Stimulated activated CD8-positive, alpha-beta memory T cell treated with anti-CD3 and anti-CD28 coated beads, Interleukin-7, amount 100 ng/mL, for 48 hours (primary cell): ENCODE data around the gene NPM3.

Experiments used
- DNase-seq, 2 donors: peaks; one replicate each; pipeline ENCODE4 v3.0.0-alpha.2; 2020; ENCODE audit warnings: low read depth in 1 of 2; ENCODE audit errors: extremely low read depth in 1 of 2

The NPM3 gene, protein sequence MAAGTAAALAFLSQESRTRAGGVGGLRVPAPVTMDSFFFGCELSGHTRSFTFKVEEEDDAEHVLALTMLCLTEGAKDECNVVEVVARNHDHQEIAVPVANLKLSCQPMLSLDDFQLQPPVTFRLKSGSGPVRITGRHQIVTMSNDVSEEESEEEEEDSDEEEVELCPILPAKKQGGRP

DNA sequence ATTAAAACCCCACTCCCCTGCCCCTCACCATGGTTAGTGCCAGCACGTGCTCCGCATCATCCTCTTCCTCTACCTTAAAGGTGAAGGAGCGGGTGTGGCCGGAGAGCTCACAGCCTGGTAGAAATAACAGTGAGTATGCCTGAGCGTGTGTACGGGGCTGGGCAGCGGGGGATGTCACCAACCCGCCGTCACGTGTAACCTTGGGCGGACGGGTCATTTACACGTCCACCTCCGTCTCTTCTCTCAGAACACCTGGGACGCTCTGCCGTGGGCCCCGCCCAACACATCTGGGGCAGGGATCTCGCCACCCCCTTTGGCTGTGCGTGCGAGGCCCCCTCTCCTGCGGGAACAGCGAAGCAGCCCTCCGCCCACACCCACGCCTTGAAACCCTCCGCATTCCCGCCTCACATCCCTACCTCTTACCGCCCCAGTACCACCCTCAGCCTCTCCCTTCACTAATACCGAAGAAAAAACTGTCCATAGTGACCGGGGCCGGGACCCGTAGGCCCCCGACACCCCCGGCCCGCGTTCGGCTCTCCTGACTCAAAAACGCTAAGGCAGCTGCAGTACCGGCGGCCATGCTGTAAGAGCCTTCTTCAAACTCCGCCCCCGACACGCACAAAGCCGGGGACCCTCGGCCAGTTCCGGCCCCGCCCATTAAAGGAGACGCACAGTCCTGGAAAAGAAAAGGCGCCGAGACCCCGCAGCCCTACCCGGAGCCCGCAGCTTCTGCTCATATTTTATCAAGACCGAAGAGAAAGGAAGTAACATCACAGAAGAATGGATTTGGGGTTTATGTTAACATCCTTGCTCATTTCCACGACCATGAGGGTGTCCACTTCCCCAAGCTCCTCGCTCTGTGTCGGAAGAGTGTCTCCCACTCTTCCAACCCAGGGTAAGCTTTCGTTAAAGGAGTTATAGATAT lies at the start of gene NPM3:
NPM3 (minus strand) TSS at position 636 of the 925 bp plus-strand sequence; CDS start at position 580, 56 bp downstream.
- peak; percentile 60 to 89 for DNase-seq

DNA sequence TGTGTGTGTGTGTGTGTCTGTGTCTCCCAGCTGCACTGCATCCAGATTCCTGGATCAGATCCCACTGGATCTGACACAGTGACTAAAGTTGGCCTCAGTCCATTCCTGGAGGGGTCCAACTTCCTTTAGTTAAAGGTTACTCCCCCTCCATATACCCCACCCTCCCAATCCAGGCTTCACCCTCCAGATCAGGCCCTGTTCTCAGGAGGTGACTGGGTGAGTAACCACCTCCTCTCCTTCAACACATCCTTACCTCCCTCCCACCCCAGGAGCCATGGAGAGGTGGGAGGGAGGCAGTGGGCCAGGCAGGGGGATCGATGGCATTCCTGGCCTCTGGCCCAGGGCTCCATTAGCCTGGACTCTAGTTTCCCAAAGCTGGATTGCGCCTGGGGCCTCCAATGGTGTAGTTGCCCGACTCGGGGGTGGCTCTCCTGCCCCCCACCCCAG lies 49.1 kb upstream of the NPM3 start:
- no peak for DNase-seq

DNA sequence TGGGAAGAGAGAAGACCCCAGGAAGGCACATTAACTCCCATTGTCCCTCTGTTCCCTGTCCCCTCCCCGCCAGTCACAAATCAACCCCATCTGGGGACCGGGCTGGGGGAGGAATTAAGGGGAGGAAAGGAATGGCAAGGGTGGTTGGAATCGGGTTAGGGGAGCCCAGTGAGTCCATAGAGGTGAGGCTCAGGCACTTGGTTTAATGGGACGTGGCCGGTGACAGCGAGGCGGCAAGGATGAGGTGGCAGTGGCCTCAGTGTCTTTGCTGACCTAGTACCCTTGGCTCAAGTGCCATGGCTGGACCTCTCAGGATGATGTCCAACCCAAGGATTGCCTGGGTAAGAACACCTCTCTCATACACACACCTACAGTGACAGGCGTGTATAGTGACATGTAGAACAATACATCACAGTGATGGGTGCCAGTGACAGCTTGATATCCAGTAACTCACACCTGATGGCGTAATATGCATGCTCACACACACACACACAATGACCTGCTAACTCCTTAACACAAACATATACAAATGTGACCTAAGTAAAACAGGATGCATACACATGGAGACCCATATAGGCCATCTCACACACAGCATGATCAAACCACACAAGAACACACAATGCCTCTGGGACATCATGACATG lies 48.0 kb upstream of the NPM3 start:
- DNase-seq, result no peak

DNA sequence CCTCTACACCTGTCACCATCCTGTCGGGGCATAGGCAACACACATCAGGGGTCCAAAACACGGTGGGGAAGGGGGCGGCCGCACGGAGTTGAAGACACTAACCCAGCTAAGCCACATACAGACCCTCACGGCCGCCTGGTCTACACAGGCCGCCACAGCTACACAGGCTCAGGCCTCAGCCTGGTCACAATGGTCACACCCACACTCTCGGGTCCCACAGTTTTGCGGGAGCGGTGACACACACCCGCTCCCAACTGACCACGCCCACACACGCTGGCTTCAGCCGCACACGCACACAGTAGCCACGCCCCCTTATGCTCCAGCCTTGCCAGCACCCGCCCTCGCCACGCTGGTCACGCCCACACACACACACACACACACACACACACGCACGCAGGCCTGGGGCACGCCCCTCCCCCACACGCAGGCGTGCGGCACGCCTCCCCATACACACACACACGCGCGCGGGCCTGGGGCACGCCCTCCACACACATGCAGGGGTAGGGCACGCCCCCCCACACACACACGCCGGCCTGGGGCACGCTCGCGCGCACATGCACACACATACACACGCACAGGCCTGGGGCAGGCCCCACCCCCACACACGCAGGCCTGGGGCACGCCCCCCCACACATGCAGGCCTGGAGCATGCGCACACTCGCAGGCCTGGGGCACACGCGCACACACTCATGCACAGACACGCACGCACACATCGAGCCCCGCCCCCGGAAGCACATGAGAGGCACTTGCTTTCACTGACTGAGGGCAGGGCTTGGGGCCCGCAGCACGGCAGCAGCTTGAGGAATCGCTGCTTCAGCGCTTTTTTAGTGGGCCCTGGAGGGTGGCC lies 47.3 kb upstream of the NPM3 start:
- peak; percentile 71 to 86 for DNase-seq

DNA sequence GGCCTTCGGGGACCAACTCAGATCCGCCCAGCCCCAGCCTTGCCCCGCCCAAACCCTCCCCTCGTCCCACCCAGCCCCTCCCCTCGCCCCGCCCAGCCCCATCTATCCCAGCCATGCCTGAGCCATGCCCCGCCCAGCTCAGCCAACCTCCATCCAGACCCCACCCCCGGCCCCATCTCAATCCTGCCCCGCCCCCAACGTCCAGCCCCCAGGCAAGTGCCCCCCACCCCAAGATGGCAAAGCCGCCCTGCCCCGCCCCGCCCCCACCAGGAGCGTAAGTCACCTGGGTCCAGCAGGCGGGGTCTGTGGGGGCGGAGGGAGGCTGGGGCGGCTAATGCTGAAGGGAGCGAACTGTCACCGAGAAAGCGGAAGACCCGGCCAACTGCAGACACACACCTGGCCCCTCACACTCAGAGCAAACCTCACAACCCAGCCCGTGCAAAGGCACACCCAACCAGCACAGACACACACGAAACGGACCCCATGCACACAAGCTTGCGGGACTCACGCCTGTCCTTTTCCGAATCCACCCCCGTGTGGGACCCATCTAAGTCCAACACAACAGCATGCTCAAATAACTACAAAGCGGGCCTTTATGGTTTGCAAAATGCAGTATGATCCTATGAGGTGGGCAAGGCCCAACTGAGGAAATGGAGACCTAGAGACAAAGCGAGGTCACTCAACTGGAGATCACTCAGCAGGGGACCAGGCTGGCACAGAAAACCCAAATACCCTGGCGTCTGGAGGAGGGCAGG lies 46.5 kb upstream of the NPM3 start:
- no peak for DNase-seq

DNA sequence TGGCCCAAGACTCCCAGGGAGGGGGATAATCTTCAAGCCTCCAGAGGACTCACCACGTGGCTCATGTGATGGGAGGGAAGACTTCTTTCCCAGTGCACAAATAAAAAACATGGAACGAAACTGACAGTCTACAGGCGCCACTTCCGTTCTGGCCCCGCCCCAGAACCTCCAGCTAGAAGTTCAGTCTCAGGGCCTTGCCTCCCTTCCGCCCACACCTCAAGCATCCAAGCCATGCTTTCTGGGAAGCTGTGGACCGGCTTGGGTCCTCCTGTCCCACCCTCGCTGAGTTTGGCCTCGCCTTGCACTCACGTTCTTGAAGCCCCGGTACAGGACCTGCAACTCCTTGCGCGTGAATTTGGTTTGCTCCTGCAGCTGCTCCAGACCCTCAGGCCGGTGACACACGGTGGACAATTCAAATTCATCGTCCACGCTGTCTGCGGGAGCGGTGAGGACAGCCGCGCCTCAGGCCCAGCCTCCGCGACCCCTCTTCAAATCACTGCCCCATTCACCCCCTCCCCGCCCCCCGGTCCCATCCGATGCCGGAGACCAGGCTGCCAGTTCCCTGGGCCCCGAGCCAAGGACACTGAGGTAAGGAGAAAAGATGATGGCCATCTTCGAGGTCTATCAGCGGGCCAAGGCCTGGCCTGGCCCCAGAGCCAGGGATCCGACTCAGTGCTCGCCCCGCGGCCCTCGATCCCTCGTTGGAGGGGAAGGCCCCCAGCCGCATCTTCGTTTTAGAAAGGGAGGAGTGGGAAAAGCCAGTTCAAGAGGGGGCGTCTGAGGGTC lies 45.7 kb upstream of the NPM3 start:
- DNase-seq, result no peak

DNA sequence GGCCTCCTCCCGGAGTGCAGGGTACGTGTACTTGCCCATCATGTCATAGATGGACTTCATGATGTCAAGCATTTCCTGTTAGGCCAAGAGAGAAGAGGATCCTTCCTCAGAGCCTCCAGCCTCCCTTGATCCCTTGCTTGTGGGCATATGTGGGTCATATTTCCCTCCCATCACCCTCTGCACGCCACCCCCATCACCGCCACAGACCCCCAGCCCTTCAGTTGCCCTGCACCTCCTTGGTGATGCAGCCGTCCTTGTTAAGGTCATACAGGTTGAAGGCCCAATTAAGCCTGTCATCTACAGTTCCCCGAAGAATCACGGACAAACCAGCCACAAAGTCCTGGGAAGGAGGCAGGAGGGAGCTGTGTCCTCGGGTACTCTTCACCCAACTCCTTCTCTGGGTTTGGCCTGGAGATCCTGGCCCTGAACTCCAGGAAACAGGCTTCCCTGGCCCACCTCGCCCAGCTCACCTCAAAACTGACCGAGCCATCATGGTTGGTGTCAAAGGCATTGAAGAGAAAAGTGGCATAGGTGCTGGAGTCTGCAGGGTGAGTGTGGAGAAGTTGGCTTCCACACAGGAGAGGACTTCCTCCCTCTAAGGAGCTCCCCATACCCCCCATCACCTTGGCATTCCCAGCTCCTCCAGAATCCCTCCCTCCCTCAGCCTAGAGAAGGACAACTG lies 44.8 kb upstream of the NPM3 start:
- DNase-seq, result no peak

DNA sequence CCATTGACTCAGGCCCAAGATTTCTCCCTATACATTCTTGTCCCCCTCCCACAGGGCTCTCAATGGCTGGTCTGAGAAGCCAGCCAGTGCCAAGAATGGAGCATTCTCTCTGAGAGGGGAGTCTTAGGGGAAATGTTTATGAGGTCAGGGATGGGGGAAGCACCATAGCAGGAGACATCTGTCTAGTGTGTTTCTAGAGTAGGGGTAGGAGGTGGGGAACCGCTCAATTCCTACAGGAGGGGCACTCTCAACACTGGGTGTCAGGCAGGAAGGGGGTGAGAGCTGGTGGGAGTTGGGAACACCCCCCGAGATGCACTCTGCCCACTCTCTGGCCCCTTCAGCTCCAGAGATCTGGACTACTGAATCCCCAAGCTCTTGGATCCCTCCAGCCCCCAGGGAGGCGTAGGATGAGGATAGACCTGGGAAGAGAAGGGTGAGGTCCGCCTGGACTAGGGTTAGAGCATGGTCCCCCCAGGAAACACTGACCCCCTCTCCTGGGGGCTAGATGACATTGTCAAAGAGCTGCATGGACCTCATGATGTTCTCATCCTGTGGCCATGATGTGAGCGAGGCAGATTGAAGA lies 43.7 kb upstream of the NPM3 start:
- no peak for DNase-seq

GRCh38 chr10:101824736-101825135 lies 41.5 kb upstream of the NPM3 start:
- no peak for DNase-seq

- no peak for DNase-seq
These were observed 35.8 kb upstream of the NPM3 start for GRCh38 chr10:101818872-101819633.

GRCh38 chr10:101818119-101818871 lies 35.0 kb upstream of the NPM3 start, which contains the start of gene OGA:
Gene OGA, minus strand, starts transcription at chr10:101818444. Its CDS starts 422 bp downstream, at chr10:101818022.
- DNase-seq, result peak; percentile 93 to 97

DNA sequence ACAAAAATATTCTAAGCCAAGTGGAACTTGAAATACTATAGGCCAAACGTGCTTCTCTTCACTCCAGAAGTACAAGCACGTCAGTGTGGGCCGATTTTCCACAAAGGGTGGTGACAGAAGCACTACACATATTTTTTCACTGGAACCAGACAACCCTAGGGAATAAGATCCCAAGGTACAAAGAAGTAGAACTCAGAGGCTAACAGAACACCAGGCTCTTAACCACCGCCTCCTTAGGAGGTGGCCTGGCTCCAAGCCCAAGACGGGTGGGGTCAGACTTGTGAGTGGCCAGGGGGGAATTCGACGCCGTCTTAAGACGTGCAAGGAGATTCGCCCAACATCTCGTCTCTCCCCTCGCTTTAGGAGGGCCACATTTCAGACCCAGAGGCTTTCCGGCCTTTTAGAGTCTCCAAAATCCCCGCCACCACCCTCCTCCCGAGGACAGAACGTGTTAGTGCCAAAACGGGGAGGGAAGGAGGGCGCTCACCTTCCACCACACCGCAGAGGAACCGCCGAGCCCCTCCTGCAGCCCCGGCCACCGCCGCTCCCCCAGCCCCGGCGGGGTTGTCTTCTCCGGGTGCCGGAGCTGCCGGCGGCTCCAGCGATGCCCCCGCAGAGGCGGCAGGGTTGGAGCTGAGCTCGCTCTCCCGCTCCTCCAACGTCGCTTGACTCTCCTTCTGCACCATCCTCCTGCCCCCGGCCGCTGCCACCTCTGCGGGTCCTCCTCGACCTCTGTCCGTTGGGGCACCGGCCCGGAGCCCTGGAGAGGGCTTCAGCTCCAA lies 34.3 kb upstream of the NPM3 start:
- DNase-seq, result no peak

- no peak for DNase-seq
These were observed 33.7 kb upstream of the NPM3 start for GRCh38 chr10:101816913-101817336.

GRCh38 chr10:101816376-101816775 lies 33.1 kb upstream of the NPM3 start:
- DNase-seq, result no peak

- no peak for DNase-seq
These were observed 31.3 kb upstream of the NPM3 start for GRCh38 chr10:101814466-101815071.

DNA sequence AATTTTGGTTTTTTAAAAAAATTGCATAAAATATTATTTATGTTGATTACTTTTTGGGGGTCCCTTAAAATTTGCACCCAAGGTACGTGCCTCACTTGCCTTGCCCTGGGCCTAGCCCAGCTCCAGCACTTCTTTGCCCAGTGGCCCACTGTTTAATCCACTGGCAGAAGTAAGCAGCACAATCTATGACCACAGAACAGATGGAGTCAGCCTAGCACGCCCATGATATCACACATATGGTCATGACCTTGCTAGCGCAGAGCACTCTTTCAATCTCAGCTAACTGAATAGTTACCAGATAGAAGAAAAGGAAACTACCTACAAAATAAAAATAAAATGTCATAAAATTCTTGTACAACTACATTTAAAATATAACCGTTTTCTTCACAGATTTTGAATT lies 29.4 kb upstream of the NPM3 start:
- DNase-seq, result no peak
